COR-L47 (cell line): ENCODE measurements around the gene MMP2.

Experiments
- DNase-seq: peaks from one replicate; lab custom pipeline; 2025; lab: John Stamatoyannopoulos, UW

Gene MMP2

DNA sequence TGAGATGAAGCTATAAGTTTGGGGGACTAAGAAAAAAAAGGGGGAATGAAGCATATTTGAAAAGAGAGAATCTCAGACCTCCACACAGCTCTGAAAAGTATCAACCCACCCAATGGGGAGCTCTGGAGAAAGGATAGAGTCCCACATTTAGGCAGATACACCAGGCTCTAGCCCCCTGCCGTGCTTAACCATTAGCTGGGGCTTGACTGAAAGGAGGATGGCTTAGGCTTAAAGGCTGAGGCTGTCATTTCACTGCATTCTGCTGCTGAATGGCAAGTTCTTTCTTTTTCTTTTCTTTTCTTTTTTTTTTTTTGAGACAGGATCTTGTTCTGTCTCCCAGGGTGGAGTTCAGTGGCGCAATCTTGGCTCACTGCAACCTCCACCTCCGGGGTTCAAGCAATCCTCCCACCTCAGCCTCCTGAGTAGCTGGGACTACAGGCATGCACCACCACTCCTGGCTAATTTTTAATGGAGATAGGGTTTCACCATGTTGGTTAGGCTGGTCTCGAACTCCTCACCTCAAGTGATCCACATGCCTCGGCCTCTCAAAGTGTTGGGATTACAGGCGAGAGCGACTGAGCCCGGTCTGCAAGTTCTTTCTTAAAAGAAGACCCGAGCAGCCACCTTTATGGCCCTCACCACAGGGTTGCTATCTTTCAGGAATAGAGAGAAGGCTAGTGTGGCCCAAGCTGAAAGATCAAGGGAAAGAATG lies 9.0 kb upstream of the MMP2 start:
- no peak for DNase-seq

DNA sequence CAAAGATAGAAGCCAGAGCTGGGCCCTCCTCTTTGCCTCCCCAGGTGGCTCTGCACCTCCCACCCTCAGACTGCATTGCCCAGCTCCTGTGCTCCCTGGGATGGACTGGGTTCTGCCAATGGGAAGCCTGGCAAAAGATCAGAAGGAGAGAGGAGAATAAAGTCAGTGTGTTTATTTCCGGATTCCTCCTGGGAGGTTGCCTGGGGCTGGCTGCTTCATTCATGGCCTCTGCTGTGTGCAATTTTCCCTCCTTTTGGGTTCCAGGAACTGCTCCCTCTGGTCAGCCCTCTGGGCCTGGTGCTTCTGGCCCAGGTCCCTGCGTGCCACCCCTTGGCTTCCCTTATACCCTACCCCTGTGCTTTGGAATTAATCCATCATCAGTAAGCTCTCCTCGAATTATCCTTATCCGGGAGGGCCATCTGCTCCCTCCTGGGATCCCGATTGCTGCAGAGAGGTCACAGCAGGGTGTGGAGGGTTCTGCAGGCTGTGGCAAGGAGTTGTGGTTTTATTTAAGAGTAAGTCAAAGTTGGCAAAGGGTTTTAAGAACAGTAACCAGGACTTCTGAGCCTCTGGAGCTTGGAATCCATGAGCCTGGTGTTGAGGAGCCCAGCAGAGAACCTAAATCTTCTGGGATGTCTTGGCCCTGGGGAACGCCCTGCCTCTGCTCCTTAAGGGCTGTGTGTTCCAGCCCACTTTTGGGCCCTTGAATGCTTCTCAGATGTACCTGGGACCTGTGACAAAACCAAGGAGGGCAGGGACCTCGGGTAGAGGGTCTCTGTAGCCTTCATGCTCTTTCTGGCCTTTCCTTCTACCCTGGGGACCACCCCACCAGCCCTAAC lies 8.2 kb upstream of the MMP2 start:
- no peak for DNase-seq

DNA sequence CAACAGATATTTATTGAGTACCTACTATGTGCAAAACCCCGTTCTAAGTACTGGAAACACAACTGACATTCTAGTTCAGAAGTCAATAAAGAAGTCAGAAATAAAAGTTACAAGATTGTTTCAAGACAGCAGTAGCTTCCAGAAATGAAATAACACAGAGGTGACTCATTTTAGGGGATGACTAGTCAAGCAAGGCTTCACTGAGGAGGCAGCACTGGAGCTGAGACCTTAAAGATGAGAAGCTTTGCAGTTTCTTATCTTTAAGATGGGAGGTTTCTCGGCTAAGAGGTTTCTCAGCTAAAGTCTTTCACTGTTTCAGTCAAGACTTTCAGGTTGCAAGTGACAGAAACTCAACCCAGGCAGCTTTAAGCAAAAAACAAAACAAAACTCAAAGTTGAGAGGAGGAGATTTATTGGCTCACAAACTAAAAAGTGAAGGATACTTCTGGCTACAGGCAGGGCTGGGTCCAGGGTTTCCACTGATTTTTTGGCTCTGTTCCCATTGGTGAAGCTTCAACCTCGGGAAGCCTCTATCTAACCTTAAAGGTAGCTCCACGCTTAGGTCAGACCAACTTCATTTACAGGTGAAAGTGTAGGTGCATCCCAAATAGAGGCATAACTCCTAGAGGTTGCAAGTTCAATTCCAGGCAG lies 7.4 kb upstream of the MMP2 start:
- no peak for DNase-seq

DNA sequence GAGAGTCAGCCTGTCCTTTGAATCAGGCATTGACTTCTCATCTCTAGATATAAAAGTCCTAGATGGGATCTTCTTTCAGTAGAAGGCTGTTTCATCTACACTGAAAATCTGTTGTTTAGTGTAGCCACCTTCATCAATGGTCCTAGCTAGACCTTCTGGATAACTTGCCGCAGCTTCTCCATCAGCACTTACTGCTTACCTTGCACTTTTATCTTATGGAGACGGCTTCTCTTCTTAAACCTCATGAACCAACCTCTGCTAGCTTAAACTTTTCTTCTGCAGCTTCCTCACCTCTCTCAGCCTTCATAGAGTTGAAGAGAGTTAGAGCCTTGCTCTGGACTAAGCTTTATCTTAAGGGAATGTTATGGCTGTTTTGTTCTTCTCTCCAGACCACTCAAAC lies 5.4 kb upstream of the MMP2 start:
- DNase-seq = no peak

- DNase-seq = no peak
Observed at GRCh38 chr16:55474821-55475220, 4.2 kb upstream of the MMP2 start.

DNA sequence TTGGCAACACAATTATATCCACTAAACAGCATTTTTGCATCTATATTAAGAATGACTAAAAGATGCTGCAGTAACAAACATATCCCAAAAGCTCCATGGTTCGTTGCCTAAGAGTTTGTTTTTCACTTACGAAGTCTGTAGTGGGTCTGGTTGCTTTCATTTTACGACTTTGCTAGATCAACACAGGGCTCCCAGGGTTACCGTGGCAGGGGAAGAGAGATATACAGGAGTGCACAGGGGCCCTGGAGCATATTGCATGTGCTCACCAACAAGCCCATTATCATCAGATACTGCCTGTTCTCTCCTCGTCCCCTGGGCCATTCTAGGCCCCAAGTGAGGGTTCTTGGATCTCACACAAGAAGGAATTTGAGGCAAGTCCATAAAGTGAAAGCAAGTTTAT lies 3.1 kb upstream of the MMP2 start:
- no peak for DNase-seq

GRCh38 chr16:55476625-55477533 lies 2.1 kb upstream of the MMP2 start:
- DNase-seq = no peak

DNA sequence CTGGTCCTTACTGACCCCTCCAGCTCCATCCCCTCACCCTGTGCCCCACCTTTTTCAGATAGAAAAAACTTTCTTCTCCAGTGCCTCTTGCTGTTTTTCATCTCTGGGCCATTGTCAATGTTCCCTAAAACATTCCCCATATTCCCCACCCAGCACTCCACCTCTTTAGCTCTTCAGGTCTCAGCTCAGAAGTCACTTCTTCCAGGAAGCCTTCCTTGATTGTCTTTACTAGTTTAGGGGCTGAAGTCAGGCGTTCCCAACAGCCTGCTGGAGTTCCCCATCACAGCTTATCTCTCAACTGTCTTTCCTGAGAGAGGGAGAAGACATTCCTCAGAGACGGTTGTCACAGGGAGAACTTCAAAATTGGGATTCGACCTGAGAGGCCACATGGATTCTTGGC lies 1.3 kb upstream of the MMP2 start:
- no peak for DNase-seq

- DNase-seq = no peak
Observed at GRCh38 chr16:55479430-55480140, 587 bp downstream of the MMP2 start.

GRCh38 chr16:55480228-55480655 lies 1.2 kb downstream of the MMP2 start:
- DNase-seq = no peak

DNA sequence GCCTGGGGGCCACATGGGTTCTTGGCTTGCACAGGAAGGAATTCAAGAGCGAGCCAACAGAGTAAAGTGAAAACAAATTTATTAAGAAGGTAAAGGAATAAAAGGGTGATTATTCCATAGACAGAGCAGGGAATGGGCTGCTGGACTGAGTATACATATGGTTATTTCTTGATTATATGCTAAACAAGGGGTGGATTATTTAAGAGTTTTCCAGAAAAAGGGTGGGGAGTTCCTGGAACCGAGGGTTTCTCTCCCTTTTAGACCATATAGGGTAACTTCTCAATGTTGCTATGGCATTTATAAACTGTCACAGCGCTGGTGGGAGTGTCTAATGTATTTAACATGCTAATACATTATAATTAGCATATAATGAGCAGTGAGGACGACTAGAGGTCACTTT lies 2.0 kb downstream of the MMP2 start:
- DNase-seq = no peak

DNA sequence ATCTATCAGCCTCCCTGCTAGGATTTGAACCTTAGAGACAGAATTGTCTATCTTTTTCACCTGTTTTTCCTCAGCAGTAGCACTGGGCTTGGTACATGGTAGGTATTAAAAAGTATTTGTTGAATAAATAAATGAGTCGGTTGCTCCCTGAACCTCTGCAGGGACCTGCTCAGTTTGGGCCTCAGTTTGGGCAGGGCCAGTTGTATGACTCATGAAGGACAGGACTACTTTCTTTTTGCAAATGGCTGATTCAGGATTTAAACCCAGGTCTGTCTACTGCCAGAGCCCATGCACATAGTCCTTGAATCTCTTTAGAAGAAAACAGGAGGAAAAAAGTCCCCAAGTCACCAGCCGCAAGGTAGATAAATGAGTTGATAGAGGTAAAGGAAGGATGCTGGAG lies 3.1 kb downstream of the MMP2 start:
- no peak for DNase-seq

GRCh38 chr16:55487048-55487803 lies 8.2 kb downstream of the MMP2 start:
- no peak for DNase-seq

DNA sequence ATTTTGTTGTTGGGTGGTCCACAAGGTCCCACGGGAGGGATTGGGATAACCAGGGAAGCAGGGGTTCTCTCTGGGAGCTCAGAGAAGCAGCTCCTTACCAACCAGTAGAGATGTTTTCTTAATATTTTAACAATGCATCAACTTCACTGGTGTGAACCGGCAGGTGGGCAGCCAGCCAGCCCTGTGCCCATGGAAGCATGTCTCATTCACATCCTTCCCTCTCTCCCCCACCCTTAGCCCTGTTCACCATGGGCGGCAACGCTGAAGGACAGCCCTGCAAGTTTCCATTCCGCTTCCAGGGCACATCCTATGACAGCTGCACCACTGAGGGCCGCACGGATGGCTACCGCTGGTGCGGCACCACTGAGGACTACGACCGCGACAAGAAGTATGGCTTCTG lies 9.3 kb downstream of the MMP2 start:
- DNase-seq = no peak

DNA sequence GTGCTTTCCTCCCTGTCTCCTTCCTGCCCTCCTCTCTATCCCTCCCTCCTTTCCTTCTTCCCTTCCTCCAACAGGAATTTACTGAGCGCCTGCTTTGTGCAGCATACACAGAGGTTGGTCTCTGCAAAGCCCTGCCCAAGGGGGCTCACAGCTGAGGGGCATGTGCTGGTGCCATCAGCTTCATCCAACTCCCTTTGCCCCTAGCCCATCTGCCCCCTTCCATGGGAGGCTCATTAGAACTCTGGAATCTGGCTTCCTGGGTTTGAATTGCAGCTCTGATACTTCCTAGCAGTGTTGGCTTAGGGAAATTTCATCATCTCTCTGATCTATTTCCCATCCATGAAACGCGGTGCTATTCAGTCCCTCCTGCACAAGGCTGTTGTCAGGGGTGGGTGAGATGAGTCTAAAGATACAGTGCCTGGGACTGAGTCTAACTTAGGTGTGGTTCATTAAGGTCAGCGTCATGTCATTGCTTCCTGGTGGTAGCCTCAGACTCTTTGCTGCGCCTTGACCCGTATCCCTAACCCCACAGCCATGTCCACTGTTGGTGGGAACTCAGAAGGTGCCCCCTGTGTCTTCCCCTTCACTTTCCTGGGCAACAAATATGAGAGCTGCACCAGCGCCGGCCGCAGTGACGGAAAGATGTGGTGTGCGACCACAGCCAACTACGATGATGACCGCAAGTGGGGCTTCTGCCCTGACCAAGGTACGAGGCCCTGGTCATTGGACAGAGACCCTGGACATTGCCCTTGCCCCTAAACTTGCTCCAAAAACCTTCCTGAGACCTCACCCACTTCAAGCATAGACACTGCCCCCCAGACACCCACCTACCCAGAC lies 10.3 kb downstream of the MMP2 start:
- DNase-seq = no peak

DNA sequence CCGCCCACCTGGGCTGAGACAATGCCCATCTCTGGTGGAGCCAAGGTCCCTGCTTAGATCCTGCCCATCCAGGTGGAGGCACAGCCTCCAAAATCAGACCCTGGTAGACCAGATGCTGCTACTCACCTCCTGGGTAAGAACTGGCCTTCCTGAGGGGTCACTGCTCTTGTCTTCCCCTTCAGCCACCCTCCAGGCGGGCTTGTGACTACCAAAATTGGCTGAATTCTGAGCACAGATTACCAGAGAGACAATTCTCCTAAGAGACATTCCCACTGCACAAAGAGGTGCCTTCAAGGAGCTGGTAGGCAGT lies 10.9 kb downstream of the MMP2 start:
- DNase-seq = no peak

GRCh38 chr16:55490301-55490700 lies 11.3 kb downstream of the MMP2 start:
- no peak for DNase-seq

DNA sequence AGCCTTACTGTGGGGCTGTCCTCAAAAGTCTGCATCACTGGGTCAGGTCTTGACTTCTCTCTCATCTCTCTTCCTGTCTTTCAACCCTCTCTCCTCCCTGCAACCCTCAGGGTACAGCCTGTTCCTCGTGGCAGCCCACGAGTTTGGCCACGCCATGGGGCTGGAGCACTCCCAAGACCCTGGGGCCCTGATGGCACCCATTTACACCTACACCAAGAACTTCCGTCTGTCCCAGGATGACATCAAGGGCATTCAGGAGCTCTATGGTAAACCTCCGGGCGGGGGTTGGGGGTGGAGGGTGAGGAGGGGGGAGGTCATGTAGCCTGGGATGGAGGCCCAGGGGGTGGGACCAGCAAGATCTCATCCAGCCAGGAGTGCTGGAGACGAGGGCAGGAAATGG lies 12.7 kb downstream of the MMP2 start:
- DNase-seq = no peak

- no peak for DNase-seq
Observed at GRCh38 chr16:55492756-55493380, 13.9 kb downstream of the MMP2 start.
